Measurements from ENCODE around the gene HERC2.

DNA sequence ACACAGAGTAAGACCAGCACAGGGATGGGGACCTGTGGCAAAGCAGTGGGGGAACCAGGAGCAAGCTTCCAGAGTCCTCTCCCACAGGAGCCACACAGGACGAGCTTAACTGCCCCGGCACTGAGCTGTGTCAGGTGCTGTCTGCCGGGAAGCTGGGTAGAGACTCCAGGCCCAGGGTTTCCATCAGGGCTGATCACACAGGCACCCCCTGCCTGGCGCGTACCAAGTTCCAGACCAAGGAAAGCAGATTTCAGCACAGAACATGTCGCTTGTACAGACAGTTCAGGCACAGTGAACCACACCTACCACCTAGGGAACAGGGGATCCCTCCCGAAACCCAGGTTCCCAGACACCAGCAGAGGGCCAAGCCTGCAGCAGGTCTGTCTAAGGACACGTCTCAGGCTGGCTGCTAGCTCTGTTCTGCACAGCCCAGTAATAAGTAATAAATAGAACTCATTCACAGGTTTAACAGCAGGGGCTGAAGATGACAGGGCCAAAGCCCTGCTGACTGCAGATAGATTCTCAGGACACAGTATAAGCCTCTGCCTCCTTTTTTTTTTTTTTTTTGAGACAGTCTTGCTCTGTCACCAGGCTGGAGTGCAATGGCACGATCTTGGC, 192.6 kb downstream of the HERC2 start:
- TF ChIP-seq, protein P1, sequence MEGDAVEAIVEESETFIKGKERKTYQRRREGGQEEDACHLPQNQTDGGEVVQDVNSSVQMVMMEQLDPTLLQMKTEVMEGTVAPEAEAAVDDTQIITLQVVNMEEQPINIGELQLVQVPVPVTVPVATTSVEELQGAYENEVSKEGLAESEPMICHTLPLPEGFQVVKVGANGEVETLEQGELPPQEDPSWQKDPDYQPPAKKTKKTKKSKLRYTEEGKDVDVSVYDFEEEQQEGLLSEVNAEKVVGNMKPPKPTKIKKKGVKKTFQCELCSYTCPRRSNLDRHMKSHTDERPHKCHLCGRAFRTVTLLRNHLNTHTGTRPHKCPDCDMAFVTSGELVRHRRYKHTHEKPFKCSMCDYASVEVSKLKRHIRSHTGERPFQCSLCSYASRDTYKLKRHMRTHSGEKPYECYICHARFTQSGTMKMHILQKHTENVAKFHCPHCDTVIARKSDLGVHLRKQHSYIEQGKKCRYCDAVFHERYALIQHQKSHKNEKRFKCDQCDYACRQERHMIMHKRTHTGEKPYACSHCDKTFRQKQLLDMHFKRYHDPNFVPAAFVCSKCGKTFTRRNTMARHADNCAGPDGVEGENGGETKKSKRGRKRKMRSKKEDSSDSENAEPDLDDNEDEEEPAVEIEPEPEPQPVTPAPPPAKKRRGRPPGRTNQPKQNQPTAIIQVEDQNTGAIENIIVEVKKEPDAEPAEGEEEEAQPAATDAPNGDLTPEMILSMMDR (IDR thresholded peaks at IDR 0.05): no peak
- TF ChIP-seq POLR2A (IDR thresholded peaks at IDR 0.05): no peak
